Measurements from ENCODE around the gene LYVE1. TPM values are rescaled to one million over a fixed set of nuclear protein-coding genes. Genes with fewer than 3 reads are reported as not detected.

LYVE1 gene
- total RNA-seq, 1 donor from 2014 or later: 0.27 TPM

GRCh38 chr11:10564030-10564429 lies 4.4 kb downstream of the LYVE1 start:
- TF ChIP-seq EZH2 (IDR thresholded peaks at IDR 0.05; ENCODE audit: insufficient read depth, low read length) (no peak), CTCF (IDR thresholded peaks at IDR 0.05; ENCODE audit: insufficient read depth, low read depth, low read length) (no peak)
- no peak overlapping the region for H3K4me3 ChIP-seq (ENCODE audit: insufficient read depth, low read depth, low read length)
- DNase-seq (ENCODE audit: low read depth): no peak
- H3K4me2 ChIP-seq (ENCODE audit: low read length): no peak overlapping the region
- H3K9me3 ChIP-seq (ENCODE audit: insufficient read depth, low read depth, low read length): no peaks in the 10 kb centered on the region
- no peaks in the 10 kb centered on the region for H3K79me2 ChIP-seq (ENCODE audit: insufficient read depth, low read length)
- no peaks in the 10 kb centered on the region for H3K27me3 ChIP-seq (ENCODE audit: insufficient read depth, low read length)
- H3K27ac Mint-ChIP-seq (ENCODE audit: unreplicated experiment): no peak overlapping the region
- no peak overlapping the region for H3K27ac ChIP-seq (ENCODE audit: low read depth, low read length)
- H3K27me3 Mint-ChIP-seq (ENCODE audit: low read depth, unreplicated experiment): peaks cover 3% of the 10 kb centered on the region
- peaks cover 5% of the 10 kb centered on the region for H3K4me1 Mint-ChIP-seq (ENCODE audit: low read depth, unreplicated experiment)
- no peak for FAIRE-seq
- H3K36me3 ChIP-seq (ENCODE audit: insufficient read depth, low read length): no peaks in the 10 kb centered on the region
- no peak overlapping the region for H3K9ac ChIP-seq (ENCODE audit: low read length)
- peaks cover 5% of the 10 kb centered on the region for H3K4me1 ChIP-seq (ENCODE audit: insufficient read depth, low read length)
- no peak overlapping the region for H3K4me3 Mint-ChIP-seq (ENCODE audit: unreplicated experiment)
- H3K36me3 Mint-ChIP-seq (ENCODE audit: low read depth, unreplicated experiment): no peaks in the 10 kb centered on the region
- no peaks in the 10 kb centered on the region for H4K20me1 ChIP-seq (ENCODE audit: insufficient read depth, low read length)
- no peaks in the 10 kb centered on the region for H3K9me3 Mint-ChIP-seq (ENCODE audit: unreplicated experiment)
- no peak overlapping the region for H2AFZ ChIP-seq (ENCODE audit: low read depth, low read length)

GRCh38 chr11:10561947-10562346 lies 6.5 kb downstream of the LYVE1 start:
- TF ChIP-seq CTCF (IDR thresholded peaks at IDR 0.05; ENCODE audit: insufficient read depth, low read depth, low read length): no peak
- no peaks in the 10 kb centered on the region for H4K20me1 ChIP-seq (ENCODE audit: insufficient read depth, low read length)
- no peaks in the 10 kb centered on the region for H3K9me3 ChIP-seq (ENCODE audit: insufficient read depth, low read depth, low read length)
- FAIRE-seq (no peak), DNase-seq (ENCODE audit: low read depth) (no peak)
- no peaks in the 10 kb centered on the region for H3K4me1 ChIP-seq (ENCODE audit: insufficient read depth, low read length)
- H3K4me2 ChIP-seq (ENCODE audit: low read length): no peak overlapping the region
- no peaks in the 10 kb centered on the region for H3K36me3 ChIP-seq (ENCODE audit: insufficient read depth, low read length)
- Mint-ChIP-seq H3K4me1 (ENCODE audit: low read depth, unreplicated experiment) (peaks cover 5% of the 10 kb centered on the region), H3K27ac (ENCODE audit: unreplicated experiment) (no peak overlapping the region), H3K27me3 (ENCODE audit: low read depth, unreplicated experiment) (peaks cover 3% of the 10 kb centered on the region), H3K4me3 (ENCODE audit: unreplicated experiment) (no peak overlapping the region), H3K9me3 (ENCODE audit: unreplicated experiment) (no peaks in the 10 kb centered on the region), H3K36me3 (ENCODE audit: low read depth, unreplicated experiment) (no peaks in the 10 kb centered on the region)
- no peak overlapping the region for H3K9ac ChIP-seq (ENCODE audit: low read length)
- no peak overlapping the region for H2AFZ ChIP-seq (ENCODE audit: low read depth, low read length)
- H3K27ac ChIP-seq (ENCODE audit: low read depth, low read length): no peak overlapping the region
- no peaks in the 10 kb centered on the region for H3K27me3 ChIP-seq (ENCODE audit: insufficient read depth, low read length)
- H3K79me2 ChIP-seq (ENCODE audit: insufficient read depth, low read length): no peaks in the 10 kb centered on the region
- H3K4me3 ChIP-seq (ENCODE audit: insufficient read depth, low read depth, low read length): no peak overlapping the region

- H3K9me3 Mint-ChIP-seq (ENCODE audit: unreplicated experiment): no peaks in the 10 kb centered on the region
- no peaks in the 10 kb centered on the region for H3K36me3 Mint-ChIP-seq (ENCODE audit: low read depth, unreplicated experiment)
- H3K4me3 Mint-ChIP-seq (ENCODE audit: unreplicated experiment): no peak overlapping the region
- H3K36me3 ChIP-seq (ENCODE audit: insufficient read depth, low read length): no peaks in the 10 kb centered on the region
- H4K20me1 ChIP-seq (ENCODE audit: insufficient read depth, low read length): no peaks in the 10 kb centered on the region
- H3K79me2 ChIP-seq (ENCODE audit: insufficient read depth, low read length): no peaks in the 10 kb centered on the region
- peaks cover 5% of the 10 kb centered on the region for H3K4me1 Mint-ChIP-seq (ENCODE audit: low read depth, unreplicated experiment)
- no peak for TF ChIP-seq CTCF (IDR thresholded peaks at IDR 0.05; ENCODE audit: insufficient read depth, low read depth, low read length)
- TF ChIP-seq EZH2 (IDR thresholded peaks at IDR 0.05; ENCODE audit: insufficient read depth, low read length): no peak
- no peak overlapping the region for H3K27ac Mint-ChIP-seq (ENCODE audit: unreplicated experiment)
- H3K9ac ChIP-seq (ENCODE audit: low read length): no peak overlapping the region
- H3K4me1 ChIP-seq (ENCODE audit: insufficient read depth, low read length): no peaks in the 10 kb centered on the region
- no peak overlapping the region for H3K4me2 ChIP-seq (ENCODE audit: low read length)
- peaks cover 5% of the 10 kb centered on the region for H3K27me3 Mint-ChIP-seq (ENCODE audit: low read depth, unreplicated experiment)
- H3K4me3 ChIP-seq (ENCODE audit: insufficient read depth, low read depth, low read length): no peak overlapping the region
- peaks cover 4% of the 10 kb centered on the region for H3K27me3 ChIP-seq (ENCODE audit: insufficient read depth, low read length)
- no peaks in the 10 kb centered on the region for H3K9me3 ChIP-seq (ENCODE audit: insufficient read depth, low read depth, low read length)
- FAIRE-seq: no peak
- no peak for DNase-seq (ENCODE audit: low read depth)
- no peak overlapping the region for H2AFZ ChIP-seq (ENCODE audit: low read depth, low read length)
- H3K27ac ChIP-seq (ENCODE audit: low read depth, low read length): no peak overlapping the region
Observed at GRCh38 chr11:10561043-10561818, 7.2 kb downstream of the LYVE1 start.

Data from astrocyte (in vitro differentiated cells and primary cell).